Measurements from ENCODE around the gene TRAPPC14.

DNA sequence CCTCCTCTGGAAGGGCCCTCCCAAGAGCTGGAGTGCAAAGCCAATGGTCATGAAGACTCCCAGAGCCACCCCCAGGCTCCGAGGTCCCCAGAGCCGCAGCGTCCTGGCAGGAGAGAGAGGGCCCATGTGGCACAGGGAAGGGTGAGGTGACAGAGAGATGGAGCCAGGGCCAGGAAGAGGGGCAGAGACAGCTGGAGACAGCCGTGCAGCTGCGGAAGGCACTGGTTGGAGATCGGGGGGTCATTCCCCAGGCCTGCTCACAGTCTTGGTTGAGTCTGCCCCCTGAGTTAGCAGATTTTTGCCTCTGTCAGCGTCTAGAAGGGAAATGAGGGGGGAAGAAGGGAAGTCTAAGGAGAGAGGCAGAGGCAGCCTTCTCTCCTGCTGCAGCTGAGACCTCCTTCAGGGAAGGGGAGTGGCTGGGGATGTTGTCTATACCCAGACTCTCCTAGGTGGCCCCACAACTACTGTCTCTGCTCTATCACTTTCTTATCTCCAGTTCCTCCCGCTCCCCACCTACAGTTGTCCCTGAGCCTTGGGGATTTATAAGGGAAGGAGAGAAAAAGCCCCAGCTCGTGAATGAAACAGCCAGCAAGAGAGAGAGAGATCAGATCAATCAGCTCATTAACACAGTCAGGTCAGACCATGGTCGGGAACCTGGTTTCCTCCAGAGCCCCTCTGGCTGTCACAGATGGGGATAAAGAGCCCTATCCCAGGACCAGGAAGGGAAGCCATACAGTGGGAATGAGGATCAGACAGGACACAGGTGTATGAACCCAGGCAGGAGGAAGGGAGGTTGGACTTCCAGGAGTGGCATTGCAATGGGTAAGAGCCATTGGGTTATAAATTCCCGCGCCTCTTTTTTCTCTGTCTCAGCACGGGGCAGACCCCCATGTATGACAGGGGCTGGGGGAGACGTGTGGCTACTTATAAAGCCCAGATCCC, 8.7 kb upstream of the TRAPPC14 start:
- no peak for TF ChIP-seq EP300 (IDR thresholded peaks at IDR 0.05)
- TF ChIP-seq, protein P1, sequence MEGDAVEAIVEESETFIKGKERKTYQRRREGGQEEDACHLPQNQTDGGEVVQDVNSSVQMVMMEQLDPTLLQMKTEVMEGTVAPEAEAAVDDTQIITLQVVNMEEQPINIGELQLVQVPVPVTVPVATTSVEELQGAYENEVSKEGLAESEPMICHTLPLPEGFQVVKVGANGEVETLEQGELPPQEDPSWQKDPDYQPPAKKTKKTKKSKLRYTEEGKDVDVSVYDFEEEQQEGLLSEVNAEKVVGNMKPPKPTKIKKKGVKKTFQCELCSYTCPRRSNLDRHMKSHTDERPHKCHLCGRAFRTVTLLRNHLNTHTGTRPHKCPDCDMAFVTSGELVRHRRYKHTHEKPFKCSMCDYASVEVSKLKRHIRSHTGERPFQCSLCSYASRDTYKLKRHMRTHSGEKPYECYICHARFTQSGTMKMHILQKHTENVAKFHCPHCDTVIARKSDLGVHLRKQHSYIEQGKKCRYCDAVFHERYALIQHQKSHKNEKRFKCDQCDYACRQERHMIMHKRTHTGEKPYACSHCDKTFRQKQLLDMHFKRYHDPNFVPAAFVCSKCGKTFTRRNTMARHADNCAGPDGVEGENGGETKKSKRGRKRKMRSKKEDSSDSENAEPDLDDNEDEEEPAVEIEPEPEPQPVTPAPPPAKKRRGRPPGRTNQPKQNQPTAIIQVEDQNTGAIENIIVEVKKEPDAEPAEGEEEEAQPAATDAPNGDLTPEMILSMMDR (IDR thresholded peaks at IDR 0.05), result no peak

Data from sigmoid colon (tissue), 4 donors.